Mesendoderm (in vitro differentiated cells): Measurements from ENCODE around the gene RGS11.
"Not testable (repeated sequence)": the region's sequence is repeated elsewhere in the genome, so short reads cannot be mapped to it uniquely, and the experiment has no call there.

Experiments
- DNase-seq: peaks from one replicate; pipeline ENCODE4 v3.0.0; 2013
- H2AK5ac ChIP-seq: 2 replicates; pipeline ENCODE4 v1.6.1; 2013; ENCODE audit warnings: low read length, inconsistent platforms
- H2BK120ac ChIP-seq: 2 replicates; pipeline ENCODE4 v1.6.1; 2013; ENCODE audit warnings: low read depth, mild to moderate bottlenecking, low read length, moderate library complexity, mixed read lengths
- H2BK15ac ChIP-seq: replicated peaks from 2 replicates; pipeline ENCODE4 v1.6.1; 2013; ENCODE audit warnings: low read depth, mild to moderate bottlenecking, moderate library complexity
- H2BK5ac ChIP-seq: 2 replicates; pipeline ENCODE4 v1.6.1; 2013; ENCODE audit warnings: low read length, inconsistent platforms
- H3K18ac ChIP-seq: 2 replicates; pipeline ENCODE4 v1.6.1; 2013; ENCODE audit warnings: mild to moderate bottlenecking, low read length, mixed read lengths
- H3K23ac ChIP-seq: one replicate; pipeline ENCODE4 v1.6.1; 2013; ENCODE audit warnings: low read length
- H3K27ac ChIP-seq: 2 replicates; pipeline ENCODE4 v1.5.1; 2013; ENCODE audit warnings: low read depth, mild to moderate bottlenecking, inconsistent platforms, low read length, moderate library complexity
- H3K27me3 ChIP-seq: 2 replicates; pipeline ENCODE4 v1.6.1; 2013; ENCODE audit warnings: low read length, control low read depth, mild to moderate bottlenecking, inconsistent platforms; ENCODE audit not compliant: insufficient read depth, poor library complexity
- H3K36me3 ChIP-seq: 2 replicates; pipeline ENCODE4 v1.6.1; 2013; ENCODE audit warnings: low read length, inconsistent platforms; ENCODE audit not compliant: control insufficient read depth, insufficient read depth
- H3K4ac ChIP-seq: one replicate; pipeline ENCODE4 v1.6.1; 2013; ENCODE audit warnings: low read depth, mild to moderate bottlenecking, low read length, moderate library complexity
- H3K4me1 ChIP-seq: 2 replicates; pipeline ENCODE4 v1.6.1; 2013; ENCODE audit warnings: low read depth, low read length, inconsistent platforms; ENCODE audit not compliant: control insufficient read depth
- H3K4me2 ChIP-seq: 2 replicates; pipeline ENCODE4 v1.6.1; 2013; ENCODE audit warnings: low read length
- H3K4me3 ChIP-seq: 2 replicates; pipeline ENCODE4 v1.5.1; 2013; ENCODE audit warnings: mild to moderate bottlenecking, low read length
- H3K56ac ChIP-seq: one replicate; pipeline ENCODE4 v1.6.1; 2013; ENCODE audit warnings: low read length
- H3K79me1 ChIP-seq: 2 replicates; pipeline ENCODE4 v1.6.1; 2013; ENCODE audit warnings: low read length, inconsistent platforms
- H3K79me2 ChIP-seq: 2 replicates; pipeline ENCODE4 v1.6.1; 2013; ENCODE audit warnings: mild to moderate bottlenecking, low read length; ENCODE audit not compliant: control insufficient read depth, insufficient read depth
- H3K9ac ChIP-seq: 2 replicates; pipeline ENCODE4 v1.6.1; 2013; ENCODE audit warnings: low read length, inconsistent platforms
- H4K5ac ChIP-seq: one replicate; pipeline ENCODE4 v1.6.1; 2013; ENCODE audit warnings: low read length
- H4K8ac ChIP-seq: one replicate; pipeline ENCODE4 v1.6.1; 2013; ENCODE audit warnings: low read depth, mild to moderate bottlenecking, control low read depth, low read length, moderate library complexity
- WGBS: extraction: QIAGEN DNeasy Blood & Tissue Kit; methylation state at CpG from one replicate; pipeline ENCODE4 v1.1.7; 2013; ENCODE audit warnings: low lambda C conversion rate, missing lambda C conversion rate; ENCODE audit not compliant: insufficient coverage; ENCODE audit errors: extremely low coverage; 5-methylcytosine and 5-hydroxymethylcytosine counted together

RGS11 gene

DNA sequence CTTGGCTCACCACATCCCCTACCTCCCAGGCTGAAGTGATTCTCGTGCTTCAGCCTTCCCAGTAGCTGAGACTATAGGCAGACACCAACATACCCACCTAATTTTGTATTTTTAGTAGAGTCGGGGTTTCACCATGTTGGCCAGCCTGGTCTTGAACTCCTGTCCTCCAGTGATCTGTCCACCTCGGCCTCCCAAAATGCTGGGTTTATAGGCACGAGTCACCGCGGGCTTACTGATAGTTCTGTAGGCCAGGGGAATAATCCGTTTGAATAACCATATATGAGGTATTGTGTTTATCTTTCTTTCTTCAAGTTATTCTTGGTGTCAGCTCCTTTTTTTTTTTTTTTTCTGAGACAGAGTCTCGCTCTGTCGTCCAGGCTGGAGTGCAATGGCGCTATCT, 33.5 kb downstream of the RGS11 start:
- Histone ChIP-seq H3K27me3 (no peaks in the 10 kb centered on the region), H2AK5ac (no peak overlapping the region), H3K79me2 (no peaks in the 10 kb centered on the region), H2BK5ac (no peak overlapping the region), H3K79me1 (no peaks in the 10 kb centered on the region), H4K5ac (no peak overlapping the region), H3K36me3 (no peaks in the 10 kb centered on the region), H3K56ac (no peak overlapping the region), H4K8ac (no peak overlapping the region), H3K23ac (no peak overlapping the region), H3K18ac (no peak overlapping the region), H3K4ac (no peak overlapping the region), H3K9ac (no peak overlapping the region), H2BK15ac (no peak overlapping the region), H3K4me1 (no peaks in the 10 kb centered on the region), H3K4me2 (no peak overlapping the region), H2BK120ac (no peak overlapping the region), H3K27ac (no peak overlapping the region), H3K4me3 (no peak overlapping the region)
- WGBS: no CpG with 5 or more reads among the region's 10 CpGs
- DNase-seq: no peak

DNA sequence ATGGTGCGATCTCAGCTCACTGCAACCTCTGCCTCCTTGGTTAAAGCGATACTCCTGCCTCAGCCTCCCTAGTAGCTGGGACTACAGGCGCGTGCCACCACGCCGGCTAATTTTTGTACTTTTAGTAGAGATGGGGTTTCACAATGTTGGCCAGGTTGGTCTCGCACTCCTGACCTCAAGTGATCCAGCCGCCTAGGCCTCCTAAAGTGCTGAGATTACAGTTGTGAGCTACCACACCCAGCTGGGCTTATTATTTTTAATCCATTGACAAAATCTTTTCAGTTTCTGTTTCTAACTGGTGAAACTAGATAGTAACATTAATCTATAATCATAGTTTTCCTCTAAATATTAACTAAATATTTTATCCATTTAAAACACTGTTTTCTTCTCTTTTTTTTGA, 35.2 kb downstream of the RGS11 start:
- no peak overlapping the region for H4K5ac ChIP-seq
- no peaks in the 10 kb centered on the region for H3K4me1 ChIP-seq
- no peak overlapping the region for H2BK120ac ChIP-seq
- no CpG with 5 or more reads among the region's 8 CpGs for WGBS
- no peak overlapping the region for H3K27ac ChIP-seq
- no peak overlapping the region for H3K23ac ChIP-seq
- H3K79me1 ChIP-seq: no peaks in the 10 kb centered on the region
- H2BK15ac ChIP-seq: no peak overlapping the region
- no peak overlapping the region for H3K9ac ChIP-seq
- H3K27me3 ChIP-seq: no peaks in the 10 kb centered on the region
- H3K4me2 ChIP-seq: no peak overlapping the region
- H3K36me3 ChIP-seq: no peaks in the 10 kb centered on the region
- H3K4ac ChIP-seq: no peak overlapping the region
- no peak overlapping the region for H3K56ac ChIP-seq
- no peak overlapping the region for H3K4me3 ChIP-seq
- no peak overlapping the region for H2BK5ac ChIP-seq
- H2AK5ac ChIP-seq: no peak overlapping the region
- no peak overlapping the region for H3K18ac ChIP-seq
- no peak overlapping the region for H4K8ac ChIP-seq
- DNase-seq: no peak
- no peaks in the 10 kb centered on the region for H3K79me2 ChIP-seq

DNA sequence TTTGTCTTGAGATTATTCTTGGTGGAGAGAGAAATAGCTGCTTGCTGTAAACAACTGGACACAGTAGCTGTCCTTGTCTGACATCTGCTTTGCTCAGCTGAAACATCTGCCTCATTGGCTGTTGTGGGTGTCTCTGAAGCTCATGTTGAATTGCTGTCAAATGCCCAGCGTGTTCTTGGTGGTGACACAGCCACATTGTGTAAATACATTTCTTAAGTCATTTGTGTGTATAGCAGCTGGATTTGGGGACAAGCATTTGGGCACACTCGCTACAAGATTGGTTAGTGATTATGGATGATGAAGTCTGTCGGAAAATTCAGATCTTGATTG, 35.8 kb downstream of the RGS11 start:
- Histone ChIP-seq H3K18ac (no peak overlapping the region), H2BK15ac (no peak overlapping the region), H3K4me3 (no peak overlapping the region), H3K4ac (no peak overlapping the region), H2AK5ac (no peak overlapping the region), H3K27me3 (no peaks in the 10 kb centered on the region), H3K9ac (no peak overlapping the region), H3K56ac (no peak overlapping the region), H2BK5ac (no peak overlapping the region), H3K23ac (no peak overlapping the region), H3K79me1 (no peaks in the 10 kb centered on the region), H3K79me2 (no peaks in the 10 kb centered on the region), H3K27ac (no peak overlapping the region), H3K36me3 (no peaks in the 10 kb centered on the region), H3K4me2 (no peak overlapping the region), H4K5ac (no peak overlapping the region), H4K8ac (no peak overlapping the region), H2BK120ac (no peak overlapping the region), H3K4me1 (no peaks in the 10 kb centered on the region)
- DNase-seq: no peak
- WGBS: no CpG with 5 or more reads among the region's 3 CpGs

DNA sequence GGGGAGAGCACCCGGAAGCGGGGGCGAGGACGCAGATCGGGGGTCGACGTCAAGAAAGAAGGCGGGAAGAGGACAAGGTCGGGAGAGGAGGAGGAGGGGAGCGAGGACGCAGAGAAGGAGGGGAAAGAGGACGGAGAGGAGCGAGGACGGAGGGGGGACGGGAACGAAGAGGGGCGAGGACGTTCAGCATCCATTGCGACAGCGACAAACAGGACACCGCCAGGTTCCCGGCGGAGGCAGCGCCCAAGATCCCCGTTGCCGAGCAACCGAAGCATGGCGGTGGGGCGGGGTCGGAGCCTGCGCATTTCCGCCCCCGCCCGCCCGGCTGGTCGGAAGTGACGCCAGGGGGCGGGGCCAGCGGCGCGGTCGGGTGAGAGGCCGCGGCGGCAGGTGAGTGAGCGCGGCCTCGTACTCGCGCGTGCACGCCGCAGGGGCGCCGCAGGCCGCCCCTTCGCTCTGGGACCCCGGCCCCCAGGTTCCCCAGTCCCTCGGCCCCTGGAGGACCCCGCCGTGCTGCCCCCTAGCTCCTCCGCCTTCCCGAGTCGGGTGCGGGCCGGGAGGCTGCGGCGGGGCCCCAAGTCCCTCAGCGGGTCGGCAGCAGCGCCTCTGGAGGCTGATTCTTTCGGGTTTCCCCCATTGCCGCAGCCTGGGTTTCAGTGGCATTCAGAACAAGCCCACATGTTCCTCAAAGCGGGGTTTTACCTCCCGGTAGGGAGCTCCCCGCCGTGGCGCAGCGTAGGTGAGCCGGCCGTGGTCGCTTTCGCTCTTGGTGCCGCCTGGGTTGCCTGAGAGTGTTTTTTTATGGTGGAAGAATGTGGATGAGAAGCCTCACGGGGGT, 41.1 kb downstream of the RGS11 start, which contains the start of gene FAM234A:
TSS of gene FAM234A (plus strand) at position 354 of the 838 bp plus-strand sequence. CDS start 19,593 bp downstream, outside the sequence.
- Histone ChIP-seq H3K18ac (peak within 1 kb of the TSS; percentile 82), H4K5ac (no peak within 1 kb of the TSS), H3K4me2 (peak within 1 kb of the TSS; percentile 38), H3K23ac (no peak within 1 kb of the TSS), H3K4me3 (peak within 1 kb of the TSS; percentile 71), H3K4me1 (no peaks in the 10 kb centered on the region), H2AK5ac (no peak within 1 kb of the TSS), H3K27me3 (no peaks in the 10 kb centered on the region), H2BK15ac (no peak within 1 kb of the TSS), H3K79me1 (no peaks in the 10 kb centered on the region), H2BK120ac (no peak within 1 kb of the TSS), H3K56ac (peak within 1 kb of the TSS; percentile 89), H3K36me3 (no peaks in the 10 kb centered on the region), H4K8ac (peak within 1 kb of the TSS; percentile 68), H3K4ac (peak within 1 kb of the TSS; percentile 58), H3K9ac (peak within 1 kb of the TSS; percentile 84), H3K79me2 (no peaks in the 10 kb centered on the region), H3K27ac (peak within 1 kb of the TSS; percentile 93), H2BK5ac (no peak within 1 kb of the TSS)
- DNase-seq: peak; percentile 98
- no CpG with 5 or more reads among the region's 85 CpGs for WGBS

DNA sequence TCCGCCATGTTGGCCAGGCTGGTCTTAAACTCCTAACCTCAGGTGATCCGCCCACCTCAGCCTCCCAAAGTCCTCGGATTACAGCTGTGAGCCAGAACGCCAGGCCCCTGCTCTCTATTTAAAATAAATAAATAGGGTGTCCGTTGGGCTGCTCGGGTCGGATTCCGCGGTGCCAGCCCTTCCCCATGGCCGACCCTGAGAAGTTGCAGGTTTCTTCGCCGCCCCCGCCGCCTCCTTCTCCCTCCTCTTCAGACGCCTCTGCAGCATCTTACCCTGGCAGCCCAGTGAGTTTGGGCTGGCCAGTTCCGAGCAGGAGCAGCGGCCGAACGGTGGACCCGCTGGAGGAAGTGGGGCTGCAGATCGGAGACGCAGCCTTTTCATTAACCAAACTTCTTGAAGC, 44.8 kb downstream of the RGS11 start:
- no peak overlapping the region for H3K23ac ChIP-seq
- peaks cover 5% of the 10 kb centered on the region for H3K36me3 ChIP-seq
- H3K18ac ChIP-seq: no peak overlapping the region
- H2BK120ac ChIP-seq: no peak overlapping the region
- H3K4me1 ChIP-seq: peaks cover 2% of the 10 kb centered on the region
- H3K4me3 ChIP-seq: no peak overlapping the region
- no peak overlapping the region for H4K8ac ChIP-seq
- no peak overlapping the region for H2AK5ac ChIP-seq
- H4K5ac ChIP-seq: no peak overlapping the region
- no peak overlapping the region for H3K9ac ChIP-seq
- no peaks in the 10 kb centered on the region for H3K27me3 ChIP-seq
- no peak overlapping the region for H3K27ac ChIP-seq
- no peak overlapping the region for H3K4me2 ChIP-seq
- no CpG with 5 or more reads among the region's 22 CpGs for WGBS
- peaks cover 6% of the 10 kb centered on the region for H3K79me1 ChIP-seq
- H3K56ac ChIP-seq: no peak overlapping the region
- peaks cover 28% of the 10 kb centered on the region for H3K79me2 ChIP-seq
- H3K4ac ChIP-seq: no peak overlapping the region
- no peak overlapping the region for H2BK5ac ChIP-seq
- no peak overlapping the region for H2BK15ac ChIP-seq
- no peak for DNase-seq

DNA sequence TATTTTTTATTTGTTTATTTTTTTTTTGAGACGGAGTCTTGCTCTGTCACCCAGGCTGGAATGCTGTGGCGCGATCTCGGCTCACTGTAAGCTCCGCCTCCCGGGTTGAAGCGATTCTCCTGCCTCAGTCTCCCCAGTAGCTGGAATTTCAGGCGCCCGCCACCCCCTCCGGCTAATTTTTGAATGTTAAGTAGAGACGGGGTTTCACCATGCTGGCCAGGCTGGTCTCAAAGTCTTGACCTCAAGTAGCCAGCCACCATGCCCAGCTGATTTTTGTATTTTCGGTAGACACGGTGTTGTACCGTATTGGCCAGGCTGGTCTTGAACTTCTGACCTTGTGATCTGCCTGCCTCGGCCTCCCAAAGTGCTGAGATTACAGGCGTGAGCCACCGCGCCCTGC, 45.4 kb downstream of the RGS11 start:
- not testable (repeated sequence) for H2BK120ac ChIP-seq

More for the DNA sequence above, 45.4 kb downstream of the RGS11 start:
- not testable (repeated sequence) for H3K56ac ChIP-seq, H3K36me3 ChIP-seq, H4K8ac ChIP-seq, H3K23ac ChIP-seq, H2AK5ac ChIP-seq, H3K4ac ChIP-seq, H3K18ac ChIP-seq, H3K79me1 ChIP-seq, H2BK15ac ChIP-seq, H4K5ac ChIP-seq, H3K27ac ChIP-seq, H2BK5ac ChIP-seq, H3K9ac ChIP-seq, H3K4me3 ChIP-seq, H3K4me2 ChIP-seq, H3K4me1 ChIP-seq, H3K27me3 ChIP-seq, DNase-seq
- peaks cover 31% of the 10 kb centered on the region for H3K79me2 ChIP-seq
- WGBS: no CpG with 5 or more reads among the region's 18 CpGs
